H1 (cell line): ENCODE data around the gene NEURL2. TPM values are rescaled to one million over a fixed set of nuclear protein-coding genes. Genes with fewer than 3 reads are reported as not detected.
"Not testable (repeated sequence)": the region's sequence is repeated elsewhere in the genome, so short reads cannot be mapped to it uniquely, and the experiment has no call there.

Source experiments
- CTCF ChIA-PET: fragments of 300-600 bp; sonication (Branson Sonifier 250); formaldehyde crosslinking; loops from one replicate; lab custom pipeline; 2021; ENCODE audit not compliant: partially characterized antibody; lab: Charles Lee
- POLR2A ChIA-PET: fragments of 300-600 bp; sonication (Branson Sonifier 250); formaldehyde crosslinking; loops from one replicate; lab custom pipeline; 2021; ENCODE audit warnings: inconsistent platforms; ENCODE audit not compliant: partially characterized antibody; lab: Charles Lee
- DNase-seq, 2 experiments: peaks; one replicate each; pipeline versions ENCODE4 v3.0.0 to v3.0.0-alpha.2; 2010 to 2022; ENCODE audit warnings: low spot score in 2 of 2, low read depth in 1 of 2, mixed read lengths in 1 of 2
- FAIRE-seq: peaks from 2 replicates; lab custom pipeline; 2011; peaks lifted over from hg19 to GRCh38; lab: Jason Lieb, UNC
- H2AFZ ChIP-seq: 2 replicates; pipeline ENCODE4 v1.8.1; 2012; ENCODE audit warnings: low read length, inconsistent platforms
- H2AK5ac ChIP-seq: 2 replicates; pipeline ENCODE4 v1.6.1; 2013; ENCODE audit warnings: low read depth, low read length
- H2BK120ac ChIP-seq: replicated peaks from 2 replicates; pipeline ENCODE3; 2013; ENCODE audit warnings: low read depth, low read length, inconsistent platforms
- H2BK12ac ChIP-seq: 2 replicates; pipeline ENCODE4 v1.6.1; 2013; ENCODE audit warnings: low read depth, low read length
- H2BK15ac ChIP-seq: 2 replicates; pipeline ENCODE4 v1.6.1; 2013; ENCODE audit warnings: low read length
- H2BK20ac ChIP-seq: 2 replicates; pipeline ENCODE4 v1.6.1; 2013; ENCODE audit warnings: low read length
- H2BK5ac ChIP-seq: 2 replicates; pipeline ENCODE4 v1.6.1; 2013; ENCODE audit warnings: low read depth, low read length
- H3K14ac ChIP-seq: 2 replicates; pipeline ENCODE4 v1.6.1; 2013; ENCODE audit warnings: inconsistent platforms; ENCODE audit not compliant: insufficient read length
- H3K18ac ChIP-seq: 2 replicates; pipeline ENCODE4 v1.6.1; 2013; ENCODE audit warnings: low read length; ENCODE audit errors: extremely low read depth
- H3K23ac ChIP-seq: 2 replicates; pipeline ENCODE4 v1.6.1; 2013; ENCODE audit warnings: inconsistent platforms; ENCODE audit not compliant: insufficient read length
- H3K23me2 ChIP-seq: 2 replicates; pipeline ENCODE4 v1.6.1; 2013; ENCODE audit warnings: low read depth, low read length
- H3K27ac ChIP-seq: 2 replicates; pipeline ENCODE4 v1.6.1; 2011; ENCODE audit warnings: low read depth, low read length, inconsistent platforms
- H3K27me3 ChIP-seq, 4 experiments: replicated peaks in 1 of 4; 1 replicate in 1 of 4; 2 replicates in 3 of 4; pipeline versions ENCODE4 v1.6.1 to v1.8.1; 2011 to 2013; ENCODE audit warnings: low read length in 3 of 4, mild to moderate bottlenecking in 3 of 4, inconsistent platforms in 2 of 4, mixed read lengths in 2 of 4, moderate library complexity in 1 of 4; ENCODE audit not compliant: control insufficient read depth in 3 of 4, insufficient read depth in 3 of 4; ENCODE audit errors: extremely low read depth in 1 of 4
- H3K36me3 ChIP-seq, 4 experiments: 2 replicates each; pipeline versions ENCODE4 v1.6.1 to v1.8.1; 2011 to 2013; ENCODE audit warnings: mild to moderate bottlenecking in 4 of 4, low read length in 3 of 4, moderate library complexity in 2 of 4, control low read depth in 1 of 4, inconsistent platforms in 1 of 4; ENCODE audit not compliant: insufficient read depth in 4 of 4, control insufficient read depth in 2 of 4
- H3K4ac ChIP-seq: replicated peaks from 2 replicates; pipeline ENCODE3; 2013; ENCODE audit warnings: low read length, low read depth, mixed read lengths, inconsistent platforms; ENCODE audit not compliant: insufficient read length
- H3K4me1 ChIP-seq, 4 experiments: replicated peaks in 1 of 4; 1 replicate in 1 of 4; 2 replicates in 3 of 4; pipeline versions ENCODE4 v1.6.1 to v1.8.1; 2011 to 2013; ENCODE audit warnings: low read length in 3 of 4, inconsistent platforms in 2 of 4, mixed read lengths in 1 of 4; ENCODE audit not compliant: insufficient read depth in 4 of 4, control insufficient read depth in 3 of 4
- H3K4me2 ChIP-seq, 2 experiments: 2 replicates each; pipeline versions ENCODE4 v1.6.1 to v1.8.1; 2011 to 2013; ENCODE audit warnings: low read depth in 2 of 2, low read length in 2 of 2, control low read depth in 1 of 2, inconsistent platforms in 1 of 2, mild to moderate bottlenecking in 1 of 2; ENCODE audit not compliant: insufficient read depth in 1 of 2
- H3K4me3 ChIP-seq, 4 experiments: fragments of 200-600, 300-600 bp in 1 of 4; sonication (generic), shearing (Covaris generic), sonication (Bioruptor Twin) in 1 of 4; 2 replicates each; pipeline versions ENCODE4 v1.5.1 to v1.8.1; 2011 to 2016; ENCODE audit warnings: low read length in 4 of 4, low read depth in 3 of 4, control low read depth in 2 of 4, inconsistent platforms in 2 of 4, mild to moderate bottlenecking in 2 of 4, mixed read lengths in 1 of 4, moderate library complexity in 1 of 4; ENCODE audit not compliant: insufficient read depth in 2 of 4; ENCODE audit errors: extremely low read depth in 1 of 4
- H3K56ac ChIP-seq: replicated peaks from 2 replicates; pipeline ENCODE3; 2013; ENCODE audit warnings: low read depth, mild to moderate bottlenecking, mixed read lengths, low read length, inconsistent platforms; ENCODE audit not compliant: insufficient read length
- H3K79me1 ChIP-seq: 2 replicates; pipeline ENCODE4 v1.6.1; 2013; ENCODE audit warnings: low read depth, low read length, control low read depth
- H3K79me2 ChIP-seq, 2 experiments: 2 replicates each; pipeline versions ENCODE4 v1.6.1 to v1.8.1; 2012 to 2013; ENCODE audit warnings: low read length in 2 of 2, mild to moderate bottlenecking in 2 of 2, inconsistent platforms in 1 of 2; ENCODE audit not compliant: insufficient read depth in 2 of 2, control insufficient read depth in 1 of 2
- H3K9ac ChIP-seq, 4 experiments: replicated peaks in 1 of 4; 1 replicate in 1 of 4; 2 replicates in 3 of 4; pipeline versions ENCODE4 v1.6.1 to v1.8.1; 2011 to 2013; ENCODE audit warnings: low read depth in 3 of 4, low read length in 3 of 4, control low read depth in 2 of 4, mild to moderate bottlenecking in 2 of 4, moderate library complexity in 2 of 4, inconsistent platforms in 1 of 4; ENCODE audit errors: extremely low read depth in 1 of 4
- H3K9me3 ChIP-seq, 2 experiments: 2 replicates each; pipeline versions ENCODE4 v1.6.1 to v1.8.1; 2012 to 2013; ENCODE audit warnings: mild to moderate bottlenecking in 2 of 2, moderate library complexity in 2 of 2, control low read depth in 1 of 2, inconsistent platforms in 1 of 2, low read depth in 1 of 2, low read length in 1 of 2, mixed read lengths in 1 of 2; ENCODE audit not compliant: insufficient read depth in 2 of 2
- H4K20me1 ChIP-seq, 2 experiments: replicated peaks in 1 of 2; 2 replicates each; pipeline versions ENCODE3 to v1.8.1; 2011 to 2013; ENCODE audit warnings: inconsistent platforms in 2 of 2, low read length in 2 of 2, mild to moderate bottlenecking in 1 of 2; ENCODE audit not compliant: insufficient read depth in 2 of 2, control insufficient read depth in 1 of 2
- H4K5ac ChIP-seq: 2 replicates; pipeline ENCODE4 v1.6.1; 2013; ENCODE audit warnings: low read length, low read depth, mixed read lengths, inconsistent platforms; ENCODE audit not compliant: insufficient read length
- H4K8ac ChIP-seq: 2 replicates; pipeline ENCODE4 v1.8.0; 2013; ENCODE audit warnings: mild to moderate bottlenecking, moderate library complexity, low read length, inconsistent platforms; ENCODE audit not compliant: insufficient read depth; ENCODE audit errors: extremely low read depth
- H4K91ac ChIP-seq: replicated peaks from 2 replicates; pipeline ENCODE3; 2013; ENCODE audit warnings: low read length, mixed read lengths, inconsistent platforms; ENCODE audit not compliant: insufficient read length
- WGBS, 2 experiments: shearing (Covaris generic) in 1 of 2; methylation state at CpG; one replicate each; pipeline versions ENCODE4 v1.1.6 to v1.1.7; 2013 to 2015; ENCODE audit warnings: low lambda C conversion rate in 2 of 2, mixed read lengths in 2 of 2, inconsistent platforms in 1 of 2, low coverage in 1 of 2, missing lambda C conversion rate in 1 of 2; ENCODE audit not compliant: insufficient replicate concordance in 2 of 2, insufficient coverage in 1 of 2, insufficient read length in 1 of 2; ENCODE audit errors: extremely low coverage in 1 of 2, missing lambda C conversion rate in 1 of 2; 5-methylcytosine and 5-hydroxymethylcytosine counted together
- polyA plus RNA-seq, 7 experiments: library from polyadenylated mRNA; depleted of rRNA in 3 of 7; stranded (reverse) in 5 of 7; unstranded in 2 of 7; fragments of >200 nt in 5 of 7; fragments of 200-250 nt in 2 of 7; gene quantifications; 1 replicate in 5 of 7; 2 replicates in 1 of 7; 4 replicates in 1 of 7; pipeline versions ENCODE4 v1.2.1 to v1.2.3, GENCODE V29; 2011 to 2013; ENCODE audit warnings: missing spikeins in 2 of 7, mixed read lengths in 2 of 7
- total RNA-seq: library from RNA; stranded (reverse); fragmentation: NEBNext Ultra II Directional; extraction: Animal tissue kit (Norgen Biotek cat#: 25700); gene quantifications from 2 replicates; pipeline ENCODE4 v1.2.1, GENCODE V29; 2021

The NEURL2 gene
- total and polyA plus RNA-seq, 2 of the 8 experiments (the other 6 are each of a cell fraction or from before 2014, with no cell fraction given): 6.9 TPM

DNA sequence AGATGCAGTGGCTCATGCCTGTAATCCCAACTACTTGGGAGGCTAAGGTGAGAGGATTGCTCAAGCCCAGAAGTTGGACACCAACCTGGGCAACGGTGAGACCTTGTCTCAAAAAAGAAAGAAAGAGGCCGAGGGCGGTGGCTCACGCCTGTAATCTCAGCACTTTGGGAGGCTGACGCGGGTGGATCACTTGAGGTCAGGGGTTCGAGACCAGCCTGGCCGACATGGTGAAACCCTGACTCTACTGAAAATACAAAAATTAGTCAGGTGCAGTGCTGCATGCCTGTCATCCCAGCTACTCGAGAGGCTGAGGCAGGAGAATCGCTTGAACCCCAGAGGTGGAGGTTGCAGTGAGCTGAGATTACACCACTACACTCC lies 16.9 kb downstream of the NEURL2 start:
- H4K91ac ChIP-seq, H3K4ac ChIP-seq, H4K8ac ChIP-seq, H2AFZ ChIP-seq, H3K9me3 ChIP-seq, H2BK120ac ChIP-seq, H3K27me3 ChIP-seq, H4K5ac ChIP-seq, H2BK20ac ChIP-seq, H3K4me3 ChIP-seq, H3K23me2 ChIP-seq, H3K9ac ChIP-seq, H3K27ac ChIP-seq, H3K4me2 ChIP-seq, H3K4me1 ChIP-seq, H2BK15ac ChIP-seq, FAIRE-seq, H4K20me1 ChIP-seq, H3K14ac ChIP-seq, H2AK5ac ChIP-seq, H3K18ac ChIP-seq, H3K79me1 ChIP-seq, H2BK12ac ChIP-seq, H3K79me2 ChIP-seq, H3K36me3 ChIP-seq, DNase-seq, H3K56ac ChIP-seq, H2BK5ac ChIP-seq, H3K23ac ChIP-seq: not testable (repeated sequence)
- 95% methylated on average over 10 of the region's 10 CpGs; no CpG with 5 or more reads in 1 of the 2 experiments for WGBS, 2 experiments
- ChIA-PET POLR2A (interaction anchor here (0.8 to 8.1 kb wide), 9 partner anchors 8 to 61 kb away, joined by 3 to 39 read pairs (median 4); partner anchors contain the start of genes ACOT8, NEURL2, UBE2C and ZSWIM1), CTCF (interaction anchor here (0.7 to 1.8 kb wide), 4 partner anchors 16 to 95 kb away, joined by 3 to 5 read pairs (median 4); no protein-coding TSS in a partner anchor)
